Measurements from ENCODE around the gene TTC12. TPM values are rescaled to one million over a fixed set of nuclear protein-coding genes. Genes with fewer than 3 reads are reported as not detected.

TTC12 gene
- total and polyA plus RNA-seq, 12 donors, result 5.6 to 26.9 (median 16.5) TPM

DNA sequence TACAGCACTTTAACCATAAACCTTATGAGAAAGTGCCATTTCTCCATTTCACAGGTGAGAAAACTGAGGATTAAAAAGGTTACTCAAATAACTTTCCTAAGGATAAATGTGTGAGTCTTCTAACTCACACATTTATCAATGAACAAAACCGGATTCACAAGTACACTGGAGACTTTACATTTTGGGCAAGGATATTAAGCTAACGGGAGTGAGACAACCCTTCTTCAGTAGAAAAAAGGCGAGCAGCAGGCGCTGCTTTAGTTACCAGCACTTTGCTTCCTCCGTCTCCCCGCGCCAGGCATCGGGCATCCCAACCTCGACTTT is 356 bp upstream of the TTC12 start:
- peak overlapping the region in 3 of 5 donors; percentile 68 to 83 (median 75) for H3K27ac ChIP-seq
- H3K36me3 ChIP-seq (replicated peaks in 1 of 2), result no peaks in the 10 kb centered on the region

DNA sequence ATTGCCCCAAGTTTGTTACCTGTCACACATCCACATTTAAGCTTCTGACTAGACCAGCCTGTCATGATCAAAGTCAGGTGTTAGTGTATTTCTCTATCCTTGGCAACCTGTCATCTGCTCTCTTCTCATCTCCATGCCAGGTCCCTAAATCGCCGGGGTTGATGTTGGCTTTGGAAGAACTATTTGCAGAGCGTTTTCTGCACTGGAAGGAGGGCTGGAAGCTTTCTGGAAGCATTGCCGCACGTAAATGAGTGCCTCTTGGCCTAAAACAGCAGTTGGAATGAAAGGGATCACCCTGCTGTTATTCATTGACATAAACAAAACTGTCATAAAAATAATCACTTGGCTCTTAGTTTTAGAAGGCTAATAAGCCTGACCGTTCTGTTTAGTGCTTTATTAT is 1.4 kb downstream of the TTC12 start:
- no peak for TF ChIP-seq POLR2A (IDR thresholded peaks at IDR 0.05)
- TF ChIP-seq, protein P1, sequence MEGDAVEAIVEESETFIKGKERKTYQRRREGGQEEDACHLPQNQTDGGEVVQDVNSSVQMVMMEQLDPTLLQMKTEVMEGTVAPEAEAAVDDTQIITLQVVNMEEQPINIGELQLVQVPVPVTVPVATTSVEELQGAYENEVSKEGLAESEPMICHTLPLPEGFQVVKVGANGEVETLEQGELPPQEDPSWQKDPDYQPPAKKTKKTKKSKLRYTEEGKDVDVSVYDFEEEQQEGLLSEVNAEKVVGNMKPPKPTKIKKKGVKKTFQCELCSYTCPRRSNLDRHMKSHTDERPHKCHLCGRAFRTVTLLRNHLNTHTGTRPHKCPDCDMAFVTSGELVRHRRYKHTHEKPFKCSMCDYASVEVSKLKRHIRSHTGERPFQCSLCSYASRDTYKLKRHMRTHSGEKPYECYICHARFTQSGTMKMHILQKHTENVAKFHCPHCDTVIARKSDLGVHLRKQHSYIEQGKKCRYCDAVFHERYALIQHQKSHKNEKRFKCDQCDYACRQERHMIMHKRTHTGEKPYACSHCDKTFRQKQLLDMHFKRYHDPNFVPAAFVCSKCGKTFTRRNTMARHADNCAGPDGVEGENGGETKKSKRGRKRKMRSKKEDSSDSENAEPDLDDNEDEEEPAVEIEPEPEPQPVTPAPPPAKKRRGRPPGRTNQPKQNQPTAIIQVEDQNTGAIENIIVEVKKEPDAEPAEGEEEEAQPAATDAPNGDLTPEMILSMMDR (IDR thresholded peaks at IDR 0.05), result no peak
- H3K36me3 ChIP-seq (replicated peaks in 1 of 2), result no peaks in the 10 kb centered on the region
- no peaks in the 10 kb centered on the region for H3K9me3 ChIP-seq (replicated peaks in 1 of 3)
- H3K4me3 ChIP-seq, result no peak overlapping the region
- no peak overlapping the region for H3K27ac ChIP-seq
- no peaks in the 10 kb centered on the region for H3K27me3 ChIP-seq
- WGBS, 4 donors, result 66 to 78% (median 70%) methylated on average over 6 of the region's 6 CpGs
- no peak for DNase-seq
- peaks cover 0 to 16% of the 10 kb centered on the region in 2 donors for H3K4me1 ChIP-seq (replicated peaks in 1 of 2)
- intact Hi-C loops (cut with DNase I), result no loop called here

More for the DNA sequence above, 356 bp upstream of the TTC12 start:
- WGBS, 4 donors, result 4 to 15% (median 5%) methylated on average over 6 to 9 of the region's 9 CpGs
- Histone ChIP-seq H3K4me3 (peak overlapping the region in 1 of 4 donors; percentile 72), H3K4me1 (replicated peaks in 1 of 2) (peaks cover 0 to 16% of the 10 kb centered on the region in 2 donors), H3K9me3 (replicated peaks in 1 of 3) (no peaks in the 10 kb centered on the region), H3K27me3 (no peaks in the 10 kb centered on the region)
- DNase-seq, result no peak
- intact Hi-C loops (cut with DNase I), result loop anchor here in 1 of 2 donors (5.0 kb wide), 1 partner anchor 418 kb away; no protein-coding TSS in a partner anchor
- TF ChIP-seq, protein P1 (IDR thresholded peaks at IDR 0.05), result no peak
- TF ChIP-seq POLR2A (IDR thresholded peaks at IDR 0.05), result peak in 1 of 2 donors; percentile 17

GRCh38 chr11:113316256-113316655 is 1.9 kb downstream of the TTC12 start:
- H3K27me3 ChIP-seq, result no peaks in the 10 kb centered on the region
- H3K4me3 ChIP-seq, result no peak overlapping the region
- no peak overlapping the region for H3K27ac ChIP-seq
- peaks cover 0 to 16% of the 10 kb centered on the region in 2 donors for H3K4me1 ChIP-seq (replicated peaks in 1 of 2)
- 72 to 92% (median 83%) methylated on average over 1 of the region's 1 CpG for WGBS, 4 donors
- intact Hi-C loops (cut with DNase I), result no loop called here
- TF ChIP-seq, protein P1 (IDR thresholded peaks at IDR 0.05), result no peak
- no peak for TF ChIP-seq POLR2A (IDR thresholded peaks at IDR 0.05)
- H3K36me3 ChIP-seq (replicated peaks in 1 of 2), result no peaks in the 10 kb centered on the region
- no peak for DNase-seq
- H3K9me3 ChIP-seq (replicated peaks in 1 of 3), result no peaks in the 10 kb centered on the region

DNA sequence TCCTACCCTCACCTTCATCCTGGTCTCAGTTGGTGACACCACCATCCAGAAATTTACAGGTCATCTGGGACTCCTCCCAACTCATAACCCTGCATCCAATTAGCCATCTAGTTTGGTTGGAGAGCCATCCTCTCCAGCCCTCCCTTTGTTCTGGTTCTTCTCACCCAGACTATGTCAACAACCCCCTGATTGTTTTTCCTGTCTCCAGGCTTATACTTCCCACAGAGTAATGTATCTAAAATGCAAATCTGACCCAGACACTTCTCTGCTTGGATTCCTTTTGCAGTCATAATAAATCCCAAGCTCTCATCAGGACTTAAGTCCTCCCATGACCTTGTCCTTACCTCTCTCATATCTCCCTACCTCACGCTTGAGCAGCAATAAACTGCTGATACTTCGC is 3.0 kb downstream of the TTC12 start:
- Histone ChIP-seq H3K27ac (no peak overlapping the region), H3K36me3 (replicated peaks in 1 of 2) (no peaks in the 10 kb centered on the region), H3K4me1 (replicated peaks in 1 of 2) (peaks cover 0 to 16% of the 10 kb centered on the region in 2 donors), H3K27me3 (no peaks in the 10 kb centered on the region), H3K4me3 (no peak overlapping the region), H3K9me3 (replicated peaks in 1 of 3) (no peaks in the 10 kb centered on the region)
- 93 to 98% (median 97%) methylated on average over 2 of the region's 2 CpGs for WGBS, 4 donors
- TF ChIP-seq, protein P1 (IDR thresholded peaks at IDR 0.05), result no peak
- no peak for TF ChIP-seq POLR2A (IDR thresholded peaks at IDR 0.05)
- no peak for DNase-seq
- intact Hi-C loops (cut with DNase I), result no loop called here

All from adrenal gland (tissue), 12 donors.